Measurements from ENCODE around the gene ZMIZ1.

GRCh38 chr10:79353726-79354125, 285.0 kb downstream of the ZMIZ1 start:
- TF ChIP-seq ZFX (IDR thresholded peaks at IDR 0.05) (no peak), CTCF (conservative IDR thresholded peaks at IDR 0.05) (no peak)
